ENCODE measurements around the gene FBRS.

- TF ChIP-seq ZNF10 (tag by site-specific recombination; IDR thresholded peaks at IDR 0.05) = no peak
- no peak for TF ChIP-seq CTCF (tag by site-specific recombination; IDR thresholded peaks at IDR 0.05)
- no peak for TF ChIP-seq REPIN1 (tag by site-specific recombination; IDR thresholded peaks at IDR 0.05; ENCODE audit: low read depth)
- no peak for TF ChIP-seq ZBTB20 (tag by site-specific recombination; IDR thresholded peaks at IDR 0.05)
- TF ChIP-seq TRIM28 (IDR thresholded peaks at IDR 0.05; ENCODE audit: borderline replicate concordance, low read length) = no peak
- TF ChIP-seq ZNF521 (tag by site-specific recombination; IDR thresholded peaks at IDR 0.05) = no peak
- TF ChIP-seq ZEB2 (tag by site-specific recombination; IDR thresholded peaks at IDR 0.05) = no peak
- TF ChIP-seq ZNF146 (tag by site-specific recombination; IDR thresholded peaks at IDR 0.05) = no peak
- TF ChIP-seq ZNF274 (IDR thresholded peaks at IDR 0.05; ENCODE audit: low read length) = no peak
- no peak for TF ChIP-seq ZNF274 (tag by site-specific recombination; IDR thresholded peaks at IDR 0.05; ENCODE audit: borderline replicate concordance)
- no peak for TF ChIP-seq ZNF677 (tag by site-specific recombination; IDR thresholded peaks at IDR 0.05)
These were observed 39.0 kb upstream of the FBRS start for GRCh38 chr16:30619202-30619601.

All from HEK293 (cell line).